Stimulated activated memory B cell treated with anti-CD40 and anti-IgM and Interleukin-4, amounts not matched to agents 10 μg/mL and 1 μg/mL and 100 μg/mL, for 72 hours (primary cell): ENCODE data around the gene SF3B3.
"Not testable (repeated sequence)": the region's sequence is repeated elsewhere in the genome, so short reads cannot be mapped to it uniquely, and the experiment has no call there.

Experiments used
- ATAC-seq: fragments of 150-1000 bp; cut with Tn5 transposase; 2 replicates; pipeline ENCODE4 v1.10.0; 2021
- H3K27ac Mint-ChIP-seq: one replicate; pipeline ENCODE4 v1.8.0; 2022; ENCODE audit warnings: mild to moderate bottlenecking, mixed read lengths
- H3K27me3 Mint-ChIP-seq: one replicate; pipeline ENCODE4 v1.8.0; 2022; ENCODE audit warnings: mixed read lengths
- H3K36me3 Mint-ChIP-seq: one replicate; pipeline ENCODE4 v1.8.0; 2022; ENCODE audit warnings: mixed read lengths
- H3K4me1 Mint-ChIP-seq: one replicate; pipeline ENCODE4 v1.8.0; 2022; ENCODE audit warnings: mixed read lengths
- H3K4me3 Mint-ChIP-seq: one replicate; pipeline ENCODE4 v1.8.0; 2022; ENCODE audit warnings: mild to moderate bottlenecking, moderate library complexity, mixed read lengths
- H3K9me3 Mint-ChIP-seq: one replicate; pipeline ENCODE4 v1.8.0; 2022; ENCODE audit warnings: mixed read lengths

SF3B3 gene

DNA sequence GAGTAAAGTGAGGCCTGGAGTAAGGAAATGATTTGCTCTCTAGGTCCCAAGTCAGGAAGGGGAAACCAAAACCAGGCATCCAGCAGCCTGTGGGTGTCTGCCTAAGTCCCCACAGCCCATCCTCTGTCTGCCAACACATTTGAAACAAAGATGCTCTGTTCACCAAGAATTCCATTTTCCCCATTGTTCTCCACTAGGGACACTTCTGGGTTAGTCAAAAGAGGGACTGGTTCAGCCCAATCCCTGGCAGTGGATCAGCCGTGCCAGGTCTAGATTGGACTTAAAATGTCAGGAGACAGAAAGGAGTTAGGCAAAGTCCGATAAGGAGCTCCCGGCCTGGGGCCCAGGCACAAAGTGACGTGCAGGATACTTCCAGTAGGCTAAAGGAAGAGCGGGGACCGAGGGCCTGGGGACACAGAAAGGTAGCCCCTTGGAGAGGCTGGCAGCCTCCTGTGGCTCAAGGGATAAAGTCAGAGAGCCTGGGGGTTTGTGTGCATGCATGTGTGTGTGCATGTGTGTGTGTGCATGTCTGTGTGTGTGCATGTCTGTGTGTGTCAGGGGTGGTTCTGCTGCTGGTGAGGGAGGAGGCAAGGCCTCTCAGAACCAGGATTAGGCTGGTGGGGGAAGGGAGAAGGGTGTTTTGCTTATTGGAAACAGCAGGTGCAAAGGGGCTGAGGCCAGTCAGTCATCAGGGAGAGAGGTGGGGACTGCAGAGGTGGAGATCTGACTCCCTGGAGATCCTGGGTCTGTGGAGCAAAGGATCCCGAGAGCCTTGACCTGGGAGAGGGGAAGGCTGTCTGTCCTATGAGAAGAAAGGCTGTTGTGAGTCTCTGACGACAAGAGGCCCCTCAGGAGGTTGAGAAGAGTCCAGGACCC, 81.0 kb downstream of the SF3B3 start:
- Mint-ChIP-seq H3K27ac (no peak overlapping the region), H3K36me3 (no peaks in the 10 kb centered on the region)

DNA sequence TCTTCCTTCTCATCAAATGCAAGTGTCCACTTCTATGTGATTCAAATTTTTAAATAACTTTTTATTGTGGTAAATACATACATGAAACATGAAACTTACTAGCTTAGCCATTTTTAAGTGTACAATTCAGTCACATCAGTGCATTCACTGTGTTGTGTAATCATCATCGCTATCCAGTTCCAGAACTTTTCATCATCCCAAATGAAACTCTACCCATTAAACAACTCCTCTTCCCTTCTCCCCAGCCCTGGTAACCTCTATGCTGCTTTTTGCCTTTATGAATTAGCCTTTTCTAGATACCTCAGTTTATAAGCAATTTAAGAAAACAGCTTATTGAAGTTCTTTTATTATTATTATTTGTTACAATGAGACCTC, 81.7 kb downstream of the SF3B3 start:
- Mint-ChIP-seq H3K4me3 (no peak overlapping the region), H3K27me3 (peaks cover 22% of the 10 kb centered on the region), H3K36me3 (no peaks in the 10 kb centered on the region), H3K4me1 (no peaks in the 10 kb centered on the region), H3K27ac (no peak overlapping the region), H3K9me3 (no peaks in the 10 kb centered on the region)
- no peak for ATAC-seq

More for the DNA sequence above, 81.0 kb downstream of the SF3B3 start:
- peaks cover 22% of the 10 kb centered on the region for H3K27me3 Mint-ChIP-seq
- no peak for ATAC-seq
- no peaks in the 10 kb centered on the region for H3K9me3 Mint-ChIP-seq
- no peak overlapping the region for H3K4me3 Mint-ChIP-seq
- H3K4me1 Mint-ChIP-seq = no peaks in the 10 kb centered on the region

DNA sequence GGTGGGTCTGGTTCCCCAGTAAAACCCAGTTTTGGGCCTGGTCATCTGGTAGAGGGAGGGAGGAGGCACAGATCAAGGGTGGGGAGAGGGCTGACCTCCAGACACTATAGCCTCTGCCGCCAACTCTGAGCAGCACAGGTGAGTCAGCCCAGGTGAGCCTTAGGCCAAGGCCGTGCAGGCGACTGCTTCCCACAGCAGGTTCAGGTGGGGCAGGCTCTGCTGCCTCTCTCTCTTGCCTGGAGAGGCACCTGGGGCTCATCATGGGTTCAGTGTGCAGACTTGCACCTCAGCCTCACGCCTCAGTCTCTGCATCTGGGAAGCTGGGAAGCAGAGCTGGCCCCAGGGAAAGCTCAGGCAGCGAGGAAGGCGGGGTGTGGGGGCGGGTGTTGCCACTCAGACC, 84.9 kb downstream of the SF3B3 start:
- H3K9me3 Mint-ChIP-seq = no peaks in the 10 kb centered on the region
- no peaks in the 10 kb centered on the region for H3K36me3 Mint-ChIP-seq
- H3K4me3 Mint-ChIP-seq = no peak overlapping the region
- no peak overlapping the region for H3K27ac Mint-ChIP-seq
- no peaks in the 10 kb centered on the region for H3K4me1 Mint-ChIP-seq
- no peak for ATAC-seq
- peaks cover 21% of the 10 kb centered on the region for H3K27me3 Mint-ChIP-seq

DNA sequence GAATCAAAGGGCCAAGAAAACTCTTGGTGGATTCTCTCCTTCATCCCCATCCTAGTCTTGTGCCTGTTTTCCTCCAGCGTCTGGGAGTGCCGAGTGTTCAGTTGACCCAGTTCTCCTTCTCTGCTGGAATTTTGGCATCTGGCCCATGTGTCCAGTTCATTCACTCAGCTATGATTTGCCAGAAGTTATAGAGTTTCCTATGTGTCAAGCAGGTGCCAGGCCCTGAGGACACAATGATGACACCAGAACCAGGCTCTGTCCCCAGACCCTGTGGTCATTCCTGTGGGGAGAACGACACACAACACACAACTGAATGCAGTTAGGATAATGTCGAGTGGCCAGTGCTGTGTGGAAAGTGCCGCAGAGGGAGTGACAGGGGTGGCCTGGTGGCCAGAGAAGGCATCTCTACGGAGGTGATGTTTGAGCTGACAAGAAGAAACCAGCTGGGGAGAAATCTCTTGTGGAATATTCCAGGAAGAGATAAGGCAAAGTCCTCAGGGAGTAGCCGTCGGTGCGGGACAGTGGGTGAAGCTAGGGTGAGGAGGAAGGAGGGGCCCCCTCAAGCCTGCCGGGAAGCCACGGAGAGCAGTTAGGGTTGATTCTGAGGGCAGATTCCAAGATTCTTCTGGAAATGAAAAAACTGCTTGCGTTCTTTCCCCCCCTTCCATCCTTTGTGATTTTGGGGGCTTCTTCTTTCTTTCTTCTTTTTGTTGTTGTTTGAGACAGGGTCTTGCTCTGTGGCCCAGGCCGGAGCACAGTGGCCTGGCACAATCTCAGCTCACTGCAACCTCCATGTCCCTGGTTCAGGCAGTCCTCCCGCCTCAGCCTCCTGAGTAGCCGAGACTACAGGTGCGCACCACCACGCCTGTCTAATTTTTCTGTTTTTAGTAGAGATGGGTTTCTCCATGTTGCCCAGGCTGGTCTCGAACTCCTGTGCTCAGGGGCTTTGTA, 86.9 kb downstream of the SF3B3 start:
- Mint-ChIP-seq H3K27me3 (peaks cover 21% of the 10 kb centered on the region), H3K36me3 (no peaks in the 10 kb centered on the region), H3K4me3 (no peak overlapping the region), H3K27ac (no peak overlapping the region), H3K4me1 (no peaks in the 10 kb centered on the region), H3K9me3 (no peaks in the 10 kb centered on the region)
- ATAC-seq = no peak

DNA sequence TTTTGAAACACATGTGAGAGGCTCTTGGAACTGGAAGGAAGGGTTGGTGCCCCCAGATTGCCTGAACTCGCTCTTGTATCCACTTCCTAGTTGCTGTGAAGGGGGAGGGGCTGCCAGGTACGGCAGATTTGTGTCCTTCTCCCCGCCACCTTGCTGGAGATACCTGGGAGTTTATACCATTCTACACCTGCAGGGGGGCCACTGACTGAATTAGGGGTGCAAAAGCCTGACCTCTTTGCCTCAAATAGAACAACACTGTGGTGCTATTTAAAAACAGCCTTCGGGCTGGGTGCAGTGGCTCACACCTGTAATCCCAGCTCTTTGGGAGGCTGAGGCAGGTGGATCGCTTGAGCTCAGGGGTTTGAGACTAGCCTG, 87.6 kb downstream of the SF3B3 start:
- Mint-ChIP-seq H3K4me3 (no peak overlapping the region), H3K4me1 (no peaks in the 10 kb centered on the region), H3K36me3 (no peaks in the 10 kb centered on the region), H3K27me3 (peaks cover 21% of the 10 kb centered on the region), H3K27ac (no peak overlapping the region), H3K9me3 (no peaks in the 10 kb centered on the region)
- no peak for ATAC-seq

DNA sequence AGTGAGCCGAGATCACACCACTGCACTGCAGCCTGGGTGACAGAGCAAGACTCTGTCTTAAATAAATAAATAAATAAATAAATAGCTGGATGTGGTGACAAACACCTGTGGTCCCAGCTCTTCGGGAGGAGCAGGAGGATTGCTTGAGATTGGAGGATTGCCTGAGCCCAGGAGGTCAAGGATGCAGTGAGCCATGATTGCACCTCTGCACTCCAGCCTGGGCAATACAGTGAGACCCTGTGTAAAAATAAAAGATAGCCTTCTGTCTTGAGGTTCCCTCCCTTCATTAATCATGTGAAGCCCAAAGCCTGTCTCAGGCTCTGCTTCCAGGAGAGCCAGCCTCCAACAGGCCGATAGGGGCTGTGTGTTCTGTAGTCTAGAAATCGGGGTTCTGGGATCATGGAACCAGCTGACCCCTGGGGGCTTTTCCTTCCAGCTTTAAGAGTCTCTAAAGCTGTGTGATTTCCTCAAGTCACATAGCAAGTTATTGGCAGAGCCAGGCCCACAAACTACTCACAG, 88.2 kb downstream of the SF3B3 start:
- Mint-ChIP-seq H3K27me3 (peaks cover 21% of the 10 kb centered on the region), H3K4me1 (no peaks in the 10 kb centered on the region), H3K27ac (no peak overlapping the region), H3K36me3 (no peaks in the 10 kb centered on the region), H3K9me3 (no peaks in the 10 kb centered on the region), H3K4me3 (no peak overlapping the region)
- ATAC-seq = no peak

DNA sequence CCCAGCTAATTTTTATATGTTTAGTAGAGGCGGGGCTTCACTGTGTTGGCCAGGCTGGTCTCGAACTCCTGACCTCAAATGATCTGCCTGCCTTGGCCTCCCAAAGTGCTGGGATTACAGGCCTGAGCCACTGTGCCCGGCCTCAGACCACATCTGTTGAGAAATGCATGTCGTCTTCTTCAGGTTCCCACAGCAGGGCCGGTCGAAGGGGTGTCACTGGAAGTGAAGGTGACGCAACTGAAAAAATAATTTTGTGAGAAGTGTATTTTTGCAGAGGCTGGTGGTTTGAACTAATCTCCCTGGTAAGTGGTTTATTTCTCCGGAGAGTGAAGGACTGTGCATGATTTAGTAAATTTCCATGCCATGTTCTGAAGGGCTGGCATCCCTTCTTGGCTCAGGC, 89.3 kb downstream of the SF3B3 start:
- Mint-ChIP-seq H3K36me3 (no peaks in the 10 kb centered on the region), H3K9me3 (no peaks in the 10 kb centered on the region), H3K4me3 (no peak overlapping the region), H3K27me3 (peaks cover 21% of the 10 kb centered on the region), H3K4me1 (no peaks in the 10 kb centered on the region), H3K27ac (no peak overlapping the region)
- ATAC-seq = no peak

DNA sequence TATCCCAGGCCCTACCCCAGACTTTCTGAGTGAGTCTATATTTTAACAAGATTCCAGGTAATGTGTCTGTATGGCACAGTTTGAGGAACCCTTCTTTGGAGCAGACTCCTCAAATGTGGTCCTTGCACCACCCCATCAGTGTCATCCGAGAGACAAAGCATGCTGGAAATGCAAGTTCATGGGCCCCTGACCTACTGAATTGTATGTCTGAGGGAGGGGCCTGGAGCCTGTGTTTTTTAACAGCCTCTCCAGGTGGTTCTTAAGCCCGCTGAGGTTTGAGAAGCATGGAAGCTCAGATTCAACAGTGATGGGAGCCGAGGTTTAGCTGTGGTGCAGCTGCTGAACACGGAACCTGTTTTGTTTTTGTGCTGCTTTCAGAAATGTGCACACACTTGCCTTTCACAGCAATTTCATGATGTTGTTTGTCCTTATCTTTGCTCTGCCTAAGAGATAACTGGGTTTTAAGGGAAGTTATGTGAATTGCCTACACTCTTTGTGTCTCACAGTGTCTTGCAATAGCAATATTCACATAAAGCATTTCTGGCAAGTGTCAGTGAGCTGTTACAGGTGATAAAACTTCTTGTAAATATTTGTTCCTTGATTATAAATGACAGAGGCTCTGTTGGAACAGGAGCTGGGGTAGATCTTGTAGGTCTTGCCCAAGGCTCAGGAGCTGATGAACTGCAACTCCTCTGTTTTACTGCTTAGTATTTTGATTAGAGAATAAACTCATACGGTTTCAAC, 90.8 kb downstream of the SF3B3 start:
- no peak overlapping the region for H3K4me3 Mint-ChIP-seq

DNA sequence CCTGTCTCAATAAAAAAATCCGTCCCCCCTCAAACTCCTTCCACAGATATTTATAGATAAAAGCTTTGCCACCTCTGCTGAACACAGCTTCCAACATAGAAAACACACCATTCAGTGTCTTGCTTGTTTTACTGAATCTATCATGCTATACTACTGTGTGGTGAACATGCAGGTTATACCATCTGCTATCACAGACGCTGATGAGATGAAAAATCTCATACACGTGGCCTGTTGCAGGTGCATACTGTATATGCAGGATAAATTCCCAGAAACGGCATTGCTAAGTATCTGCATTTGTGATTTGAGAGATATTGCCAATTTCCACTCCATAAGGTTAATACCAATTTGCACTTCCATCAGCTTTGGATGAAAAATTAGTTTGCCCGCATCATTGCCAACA, 92.3 kb downstream of the SF3B3 start:
- Mint-ChIP-seq H3K36me3 (no peaks in the 10 kb centered on the region), H3K27me3 (peaks cover 3% of the 10 kb centered on the region), H3K9me3 (no peaks in the 10 kb centered on the region), H3K27ac (no peak overlapping the region), H3K4me3 (no peak overlapping the region), H3K4me1 (no peaks in the 10 kb centered on the region)
- no peak for ATAC-seq

More for the DNA sequence above, 90.8 kb downstream of the SF3B3 start:
- H3K4me1 Mint-ChIP-seq = no peaks in the 10 kb centered on the region
- ATAC-seq = no peak
- H3K9me3 Mint-ChIP-seq = no peaks in the 10 kb centered on the region
- H3K36me3 Mint-ChIP-seq = no peaks in the 10 kb centered on the region
- no peak overlapping the region for H3K27ac Mint-ChIP-seq
- H3K27me3 Mint-ChIP-seq = peaks cover 19% of the 10 kb centered on the region

DNA sequence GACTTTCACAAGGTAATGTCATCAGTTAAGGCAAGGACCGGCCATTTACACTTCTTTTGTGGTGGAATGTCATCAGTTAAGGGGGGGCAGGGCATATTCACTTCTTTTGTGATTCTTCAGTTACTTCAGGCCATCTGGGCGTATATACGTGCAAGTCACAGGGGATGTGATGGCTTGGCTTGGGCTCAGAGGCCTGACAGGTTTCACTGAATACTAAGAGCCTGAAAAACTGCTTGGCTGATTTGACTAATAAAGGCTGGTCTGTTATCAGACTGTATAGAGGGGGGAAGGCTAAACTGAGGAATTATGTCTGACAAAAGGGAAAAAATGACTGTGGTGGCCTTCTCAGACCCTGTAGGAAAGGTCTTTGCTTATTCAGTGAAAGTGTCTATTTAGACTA, 98.2 kb downstream of the SF3B3 start:
- H3K27me3 Mint-ChIP-seq = peaks cover 14% of the 10 kb centered on the region
- not testable (repeated sequence) for ATAC-seq

More for the DNA sequence above, 98.2 kb downstream of the SF3B3 start:
- not testable (repeated sequence) for H3K4me3 Mint-ChIP-seq, H3K4me1 Mint-ChIP-seq, H3K27ac Mint-ChIP-seq, H3K36me3 Mint-ChIP-seq, H3K9me3 Mint-ChIP-seq
